Measurements from ENCODE around the gene VPS13C. TPM values are rescaled to one million over a fixed set of nuclear protein-coding genes. Genes with fewer than 3 reads are reported as not detected.

Gene VPS13C
- total RNA-seq, 1 experiment from 2014 or later = 20.9 TPM

DNA sequence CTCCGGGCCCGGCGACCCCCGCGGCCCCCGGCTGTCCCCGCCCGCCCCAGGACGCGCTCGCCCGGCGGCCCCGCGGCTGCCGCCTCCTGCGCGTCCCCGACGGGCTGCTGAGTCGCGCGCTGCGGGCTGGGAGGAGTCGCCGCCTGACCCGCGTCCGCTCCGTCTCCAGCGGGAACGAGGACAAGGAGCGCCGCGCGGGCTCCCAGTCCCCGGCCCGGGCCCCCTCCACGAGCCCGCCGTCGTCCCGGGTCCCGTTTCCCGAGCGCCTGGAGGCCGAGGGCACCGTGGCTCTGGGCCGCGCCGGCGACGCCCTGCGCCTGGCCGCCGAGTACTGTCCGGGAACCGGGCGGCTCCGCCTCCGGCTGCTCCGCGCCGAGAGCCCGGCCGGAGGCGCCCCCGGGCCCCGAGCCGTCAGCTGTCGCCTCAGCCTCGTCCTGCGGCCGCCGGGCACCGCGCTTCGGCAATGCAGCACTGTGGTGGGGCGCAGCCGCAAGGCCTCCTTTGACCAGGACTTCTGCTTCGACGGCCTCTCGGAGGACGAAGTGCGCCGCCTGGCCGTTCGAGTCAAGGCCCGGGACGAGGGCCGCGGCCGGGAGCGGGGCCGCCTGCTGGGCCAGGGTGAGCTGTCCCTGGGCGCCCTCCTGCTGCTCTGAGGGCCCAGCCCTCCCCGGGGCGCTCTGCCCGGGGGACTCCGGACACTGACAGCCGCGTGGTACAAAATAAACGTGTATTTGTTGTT is 8.0 kb upstream of the VPS13C start:
- CTCF ChIA-PET = interaction anchor here (1.0 to 1.9 kb wide), 3 partner anchors 8 to 238 kb away, joined by 3 to 7 read pairs (median 6); partner anchors contain the start of genes C2CD4B and VPS13C
- Mint-ChIP-seq H3K27ac (no peak overlapping the region), H3K4me3 (peak overlapping the region; percentile 61), H3K4me1 (peaks cover 16% of the 10 kb centered on the region), H3K9me3 (no peaks in the 10 kb centered on the region), H3K36me3 (no peaks in the 10 kb centered on the region), H3K27me3 (ENCODE audit: low read depth) (peaks cover 59% of the 10 kb centered on the region)
- peak; percentile 54 for ATAC-seq
- POLR2A ChIA-PET = interaction anchor here (0.7 to 1.1 kb wide), 2 partner anchors 9 kb away, joined by 3 read pairs; no protein-coding TSS in a partner anchor
- peak; percentile 67 for DNase-seq (ENCODE audit: low spot score)
- TF ChIP-seq, protein P1, sequence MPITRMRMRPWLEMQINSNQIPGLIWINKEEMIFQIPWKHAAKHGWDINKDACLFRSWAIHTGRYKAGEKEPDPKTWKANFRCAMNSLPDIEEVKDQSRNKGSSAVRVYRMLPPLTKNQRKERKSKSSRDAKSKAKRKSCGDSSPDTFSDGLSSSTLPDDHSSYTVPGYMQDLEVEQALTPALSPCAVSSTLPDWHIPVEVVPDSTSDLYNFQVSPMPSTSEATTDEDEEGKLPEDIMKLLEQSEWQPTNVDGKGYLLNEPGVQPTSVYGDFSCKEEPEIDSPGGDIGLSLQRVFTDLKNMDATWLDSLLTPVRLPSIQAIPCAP (CRISPR knock-in tag; IDR thresholded peaks at IDR 0.05) = no peak
- TF ChIP-seq, protein P2, sequence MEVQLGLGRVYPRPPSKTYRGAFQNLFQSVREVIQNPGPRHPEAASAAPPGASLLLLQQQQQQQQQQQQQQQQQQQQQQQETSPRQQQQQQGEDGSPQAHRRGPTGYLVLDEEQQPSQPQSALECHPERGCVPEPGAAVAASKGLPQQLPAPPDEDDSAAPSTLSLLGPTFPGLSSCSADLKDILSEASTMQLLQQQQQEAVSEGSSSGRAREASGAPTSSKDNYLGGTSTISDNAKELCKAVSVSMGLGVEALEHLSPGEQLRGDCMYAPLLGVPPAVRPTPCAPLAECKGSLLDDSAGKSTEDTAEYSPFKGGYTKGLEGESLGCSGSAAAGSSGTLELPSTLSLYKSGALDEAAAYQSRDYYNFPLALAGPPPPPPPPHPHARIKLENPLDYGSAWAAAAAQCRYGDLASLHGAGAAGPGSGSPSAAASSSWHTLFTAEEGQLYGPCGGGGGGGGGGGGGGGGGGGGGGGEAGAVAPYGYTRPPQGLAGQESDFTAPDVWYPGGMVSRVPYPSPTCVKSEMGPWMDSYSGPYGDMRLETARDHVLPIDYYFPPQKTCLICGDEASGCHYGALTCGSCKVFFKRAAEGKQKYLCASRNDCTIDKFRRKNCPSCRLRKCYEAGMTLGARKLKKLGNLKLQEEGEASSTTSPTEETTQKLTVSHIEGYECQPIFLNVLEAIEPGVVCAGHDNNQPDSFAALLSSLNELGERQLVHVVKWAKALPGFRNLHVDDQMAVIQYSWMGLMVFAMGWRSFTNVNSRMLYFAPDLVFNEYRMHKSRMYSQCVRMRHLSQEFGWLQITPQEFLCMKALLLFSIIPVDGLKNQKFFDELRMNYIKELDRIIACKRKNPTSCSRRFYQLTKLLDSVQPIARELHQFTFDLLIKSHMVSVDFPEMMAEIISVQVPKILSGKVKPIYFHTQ (CRISPR knock-in tag; IDR thresholded peaks at IDR 0.05) = no peak
- TF ChIP-seq SMAD4 (CRISPR knock-in tag; IDR thresholded peaks at IDR 0.05) (no peak), ZNF263 (CRISPR knock-in tag; IDR thresholded peaks at IDR 0.05; ENCODE audit: low read depth) (0 out of 2 replicates have a peak, but pooled peaks have one; percentile 34), ZNF232 (CRISPR knock-in tag; IDR thresholded peaks at IDR 0.05) (no peak), TCF7 (CRISPR knock-in tag; IDR thresholded peaks at IDR 0.05; ENCODE audit: low read depth) (no peak), ATF1 (CRISPR knock-in tag; IDR thresholded peaks at IDR 0.05) (no peak), CBFB (CRISPR knock-in tag; IDR thresholded peaks at IDR 0.05; ENCODE audit: low read depth) (0 out of 2 replicates have a peak, but pooled peaks have one; percentile 29), ESRRA (CRISPR knock-in tag; IDR thresholded peaks at IDR 0.05; ENCODE audit: borderline replicate concordance) (0 out of 2 replicates have a peak, but pooled peaks have one; percentile 38), ZNF423 (CRISPR knock-in tag; IDR thresholded peaks at IDR 0.05) (peak; percentile 86), FOXK1 (CRISPR knock-in tag; IDR thresholded peaks at IDR 0.05) (0 out of 2 replicates have a peak, but pooled peaks have one; percentile 40), ZNF671 (CRISPR knock-in tag; IDR thresholded peaks at IDR 0.05) (no peak), GABPB1 (CRISPR knock-in tag; IDR thresholded peaks at IDR 0.05) (no peak), TEAD1 (CRISPR knock-in tag; IDR thresholded peaks at IDR 0.05) (0 out of 2 replicates have a peak, but pooled peaks have one; percentile 27), ZNF219 (CRISPR knock-in tag; IDR thresholded peaks at IDR 0.05; ENCODE audit: borderline replicate concordance) (no peak)
- TF ChIP-seq, protein P3, sequence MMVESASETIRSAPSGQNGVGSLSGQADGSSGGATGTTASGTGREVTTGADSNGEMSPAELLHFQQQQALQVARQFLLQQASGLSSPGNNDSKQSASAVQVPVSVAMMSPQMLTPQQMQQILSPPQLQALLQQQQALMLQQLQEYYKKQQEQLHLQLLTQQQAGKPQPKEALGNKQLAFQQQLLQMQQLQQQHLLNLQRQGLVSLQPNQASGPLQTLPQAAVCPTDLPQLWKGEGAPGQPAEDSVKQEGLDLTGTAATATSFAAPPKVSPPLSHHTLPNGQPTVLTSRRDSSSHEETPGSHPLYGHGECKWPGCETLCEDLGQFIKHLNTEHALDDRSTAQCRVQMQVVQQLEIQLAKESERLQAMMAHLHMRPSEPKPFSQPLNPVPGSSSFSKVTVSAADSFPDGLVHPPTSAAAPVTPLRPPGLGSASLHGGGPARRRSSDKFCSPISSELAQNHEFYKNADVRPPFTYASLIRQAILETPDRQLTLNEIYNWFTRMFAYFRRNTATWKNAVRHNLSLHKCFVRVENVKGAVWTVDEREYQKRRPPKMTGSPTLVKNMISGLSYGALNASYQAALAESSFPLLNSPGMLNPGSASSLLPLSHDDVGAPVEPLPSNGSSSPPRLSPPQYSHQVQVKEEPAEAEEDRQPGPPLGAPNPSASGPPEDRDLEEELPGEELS (CRISPR knock-in tag; IDR thresholded peaks at IDR 0.05) = peak; percentile 52; the same call in 1 of the 2 replicates
- TF ChIP-seq, protein P4, sequence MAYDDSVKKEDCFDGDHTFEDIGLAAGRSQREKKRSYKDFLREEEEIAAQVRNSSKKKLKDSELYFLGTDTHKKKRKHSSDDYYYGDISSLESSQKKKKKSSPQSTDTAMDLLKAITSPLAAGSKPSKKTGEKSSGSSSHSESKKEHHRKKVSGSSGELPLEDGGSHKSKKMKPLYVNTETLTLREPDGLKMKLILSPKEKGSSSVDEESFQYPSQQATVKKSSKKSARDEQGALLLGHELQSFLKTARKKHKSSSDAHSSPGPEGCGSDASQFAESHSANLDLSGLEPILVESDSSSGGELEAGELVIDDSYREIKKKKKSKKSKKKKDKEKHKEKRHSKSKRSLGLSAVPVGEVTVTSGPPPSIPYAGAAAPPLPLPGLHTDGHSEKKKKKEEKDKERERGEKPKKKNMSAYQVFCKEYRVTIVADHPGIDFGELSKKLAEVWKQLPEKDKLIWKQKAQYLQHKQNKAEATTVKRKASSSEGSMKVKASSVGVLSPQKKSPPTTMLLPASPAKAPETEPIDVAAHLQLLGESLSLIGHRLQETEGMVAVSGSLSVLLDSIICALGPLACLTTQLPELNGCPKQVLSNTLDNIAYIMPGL (CRISPR knock-in tag; IDR thresholded peaks at IDR 0.05) = peak; percentile 72
- TF ChIP-seq, protein P5, sequence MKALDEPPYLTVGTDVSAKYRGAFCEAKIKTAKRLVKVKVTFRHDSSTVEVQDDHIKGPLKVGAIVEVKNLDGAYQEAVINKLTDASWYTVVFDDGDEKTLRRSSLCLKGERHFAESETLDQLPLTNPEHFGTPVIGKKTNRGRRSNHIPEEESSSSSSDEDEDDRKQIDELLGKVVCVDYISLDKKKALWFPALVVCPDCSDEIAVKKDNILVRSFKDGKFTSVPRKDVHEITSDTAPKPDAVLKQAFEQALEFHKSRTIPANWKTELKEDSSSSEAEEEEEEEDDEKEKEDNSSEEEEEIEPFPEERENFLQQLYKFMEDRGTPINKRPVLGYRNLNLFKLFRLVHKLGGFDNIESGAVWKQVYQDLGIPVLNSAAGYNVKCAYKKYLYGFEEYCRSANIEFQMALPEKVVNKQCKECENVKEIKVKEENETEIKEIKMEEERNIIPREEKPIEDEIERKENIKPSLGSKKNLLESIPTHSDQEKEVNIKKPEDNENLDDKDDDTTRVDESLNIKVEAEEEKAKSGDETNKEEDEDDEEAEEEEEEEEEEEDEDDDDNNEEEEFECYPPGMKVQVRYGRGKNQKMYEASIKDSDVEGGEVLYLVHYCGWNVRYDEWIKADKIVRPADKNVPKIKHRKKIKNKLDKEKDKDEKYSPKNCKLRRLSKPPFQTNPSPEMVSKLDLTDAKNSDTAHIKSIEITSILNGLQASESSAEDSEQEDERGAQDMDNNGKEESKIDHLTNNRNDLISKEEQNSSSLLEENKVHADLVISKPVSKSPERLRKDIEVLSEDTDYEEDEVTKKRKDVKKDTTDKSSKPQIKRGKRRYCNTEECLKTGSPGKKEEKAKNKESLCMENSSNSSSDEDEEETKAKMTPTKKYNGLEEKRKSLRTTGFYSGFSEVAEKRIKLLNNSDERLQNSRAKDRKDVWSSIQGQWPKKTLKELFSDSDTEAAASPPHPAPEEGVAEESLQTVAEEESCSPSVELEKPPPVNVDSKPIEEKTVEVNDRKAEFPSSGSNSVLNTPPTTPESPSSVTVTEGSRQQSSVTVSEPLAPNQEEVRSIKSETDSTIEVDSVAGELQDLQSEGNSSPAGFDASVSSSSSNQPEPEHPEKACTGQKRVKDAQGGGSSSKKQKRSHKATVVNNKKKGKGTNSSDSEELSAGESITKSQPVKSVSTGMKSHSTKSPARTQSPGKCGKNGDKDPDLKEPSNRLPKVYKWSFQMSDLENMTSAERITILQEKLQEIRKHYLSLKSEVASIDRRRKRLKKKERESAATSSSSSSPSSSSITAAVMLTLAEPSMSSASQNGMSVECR (CRISPR knock-in tag; IDR thresholded peaks at IDR 0.05; ENCODE audit: borderline replicate concordance) = 0 out of 2 replicates have a peak, but pooled peaks have one; percentile 56
- TF ChIP-seq, protein P6, sequence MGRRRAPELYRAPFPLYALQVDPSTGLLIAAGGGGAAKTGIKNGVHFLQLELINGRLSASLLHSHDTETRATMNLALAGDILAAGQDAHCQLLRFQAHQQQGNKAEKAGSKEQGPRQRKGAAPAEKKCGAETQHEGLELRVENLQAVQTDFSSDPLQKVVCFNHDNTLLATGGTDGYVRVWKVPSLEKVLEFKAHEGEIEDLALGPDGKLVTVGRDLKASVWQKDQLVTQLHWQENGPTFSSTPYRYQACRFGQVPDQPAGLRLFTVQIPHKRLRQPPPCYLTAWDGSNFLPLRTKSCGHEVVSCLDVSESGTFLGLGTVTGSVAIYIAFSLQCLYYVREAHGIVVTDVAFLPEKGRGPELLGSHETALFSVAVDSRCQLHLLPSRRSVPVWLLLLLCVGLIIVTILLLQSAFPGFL (CRISPR knock-in tag; IDR thresholded peaks at IDR 0.05; ENCODE audit: borderline replicate concordance) = no peak
- TF ChIP-seq, protein P7, sequence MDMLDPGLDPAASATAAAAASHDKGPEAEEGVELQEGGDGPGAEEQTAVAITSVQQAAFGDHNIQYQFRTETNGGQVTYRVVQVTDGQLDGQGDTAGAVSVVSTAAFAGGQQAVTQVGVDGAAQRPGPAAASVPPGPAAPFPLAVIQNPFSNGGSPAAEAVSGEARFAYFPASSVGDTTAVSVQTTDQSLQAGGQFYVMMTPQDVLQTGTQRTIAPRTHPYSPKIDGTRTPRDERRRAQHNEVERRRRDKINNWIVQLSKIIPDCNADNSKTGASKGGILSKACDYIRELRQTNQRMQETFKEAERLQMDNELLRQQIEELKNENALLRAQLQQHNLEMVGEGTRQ (CRISPR knock-in tag; IDR thresholded peaks at IDR 0.05) = no peak

Data from WTC11 (cell line).